ENCODE data around the gene LAMC2.

- TF ChIP-seq CTCF (IDR thresholded peaks at IDR 0.05) (no peak), POLR2A (IDR thresholded peaks at IDR 0.05) (no peak)
These were observed 7.5 kb upstream of the LAMC2 start for GRCh38 chr1:183178545-183178944.
